ENCODE data around the gene AK8. TPM values are rescaled to one million over a fixed set of nuclear protein-coding genes. Genes with fewer than 3 reads are reported as not detected.

The AK8 gene
- total and polyA plus RNA-seq, 2 of the 4 experiments (the other 2 are of a cell fraction): under 0.01 to 0.09 TPM

DNA sequence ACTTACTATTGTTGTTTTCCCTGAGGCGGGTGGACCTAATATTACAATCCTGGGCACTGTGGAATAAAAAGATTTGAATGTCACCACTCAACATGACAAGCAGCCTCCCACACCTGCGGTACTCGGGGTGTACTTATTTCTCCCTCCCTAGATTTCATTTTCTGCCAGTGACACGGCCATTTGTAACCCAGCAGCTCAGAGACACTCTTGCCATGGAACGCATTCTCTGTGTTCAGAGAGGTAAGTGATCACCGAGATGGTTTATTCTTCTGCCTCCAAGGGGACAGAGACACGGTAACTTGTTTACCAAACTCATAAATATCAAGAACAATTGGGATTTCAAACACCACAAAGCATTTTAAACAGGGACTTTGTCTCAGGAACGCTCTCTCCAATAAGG, 11.2 kb downstream of the AK8 start:
- H3K27me3 ChIP-seq (ENCODE audit: control insufficient read depth, insufficient read depth, low read length): peaks cover 39% of the 10 kb centered on the region
- no peak overlapping the region for H2AK5ac ChIP-seq (ENCODE audit: low read depth, low read length)
- dilution Hi-C loops (cut with HindIII; ENCODE audit: low sequenced_read_pairs, unreplicated experiment): no loop called here
- POLR2A ChIA-PET (ENCODE audit: unreplicated experiment): no interaction called here
- H3K27ac ChIP-seq (ENCODE audit: insufficient read depth, low read length): no peak overlapping the region
- no peak overlapping the region for H4K91ac ChIP-seq (ENCODE audit: insufficient read depth, low read depth, low read length)
- no peak overlapping the region for H3K56ac ChIP-seq (ENCODE audit: extremely low read depth, insufficient read depth, low read length)
- H3K4me3 ChIP-seq (ENCODE audit: insufficient read depth, low read depth, low read length): no peak overlapping the region
- no peak overlapping the region for H2BK120ac ChIP-seq (ENCODE audit: low read depth, low read length)
- no peak overlapping the region for H2BK20ac ChIP-seq (ENCODE audit: low read depth, low read length)
- no peak overlapping the region for H2AK9ac ChIP-seq (replicated peaks; ENCODE audit: low read depth, low read length, poor library complexity)
- no peak overlapping the region for H3K14ac ChIP-seq (replicated peaks; ENCODE audit: low read depth, low read length)
- ATAC-seq (ENCODE audit: low read depth) (no peak), DNase-seq (no peak)
- H2BK5ac ChIP-seq (ENCODE audit: low read depth, low read length, poor library complexity, severe bottlenecking): no peak overlapping the region
- H4K8ac ChIP-seq (ENCODE audit: low read depth in 2 of 2, low read length in 2 of 2): no peak overlapping the region
- in situ Hi-C loops (cut with MboI; ENCODE audit: low sequenced_read_pairs): no loop called here
- H3K9ac ChIP-seq (ENCODE audit: low read depth, low read length): no peak overlapping the region
- H2AFZ ChIP-seq (replicated peaks; ENCODE audit: low read length, poor library complexity): no peak overlapping the region
- no peak overlapping the region for H3K4ac ChIP-seq (ENCODE audit: low read depth, low read length)
- no peak overlapping the region for H4K5ac ChIP-seq (ENCODE audit: low read depth, low read length)
- H3K79me1 ChIP-seq (ENCODE audit: low read depth in 1 of 2, low read length in 2 of 2): no peaks in the 10 kb centered on the region
- BruUV-seq (replicated peaks): no TSS peak
- H2BK15ac ChIP-seq (ENCODE audit: low read depth, low read length): no peak overlapping the region
- TF ChIP-seq RCOR1 (IDR thresholded peaks at IDR 0.05; ENCODE audit: insufficient replicate concordance, low read length) (no peak), NFE2L2 (IDR thresholded peaks at IDR 0.05; ENCODE audit: low read depth, low read length) (no peak), MXI1 (IDR thresholded peaks at IDR 0.05; ENCODE audit: borderline replicate concordance, low read depth, low read length) (no peak), CEBPB (IDR thresholded peaks at IDR 0.05; ENCODE audit: low read depth, low read length) (no peak), MAZ (IDR thresholded peaks at IDR 0.05; ENCODE audit: borderline replicate concordance, low read depth, low read length) (no peak), POLR2A (IDR thresholded peaks at IDR 0.05; ENCODE audit: low read depth, low read length) (no peak), CTCF (conservative IDR thresholded peaks at IDR 0.05; ENCODE audit: low read depth, low read length) (no peak), SMC3 (IDR thresholded peaks at IDR 0.05; ENCODE audit: low read depth, low read length) (no peak), RAD21 (IDR thresholded peaks at IDR 0.05; ENCODE audit: low read length) (no peak), MAFK (IDR thresholded peaks at IDR 0.05; ENCODE audit: low read depth, low read length) (no peak), RFX5 (IDR thresholded peaks at IDR 0.05; ENCODE audit: low read depth, low read length) (no peak), FOS (IDR thresholded peaks at IDR 0.05; ENCODE audit: low read depth, low read length) (no peak), BHLHE40 (IDR thresholded peaks at IDR 0.05; ENCODE audit: low read depth, low read length) (no peak), CHD1 (IDR thresholded peaks at IDR 0.05; ENCODE audit: low read depth, low read length) (no peak)
- TF ChIP-seq, protein P1, sequence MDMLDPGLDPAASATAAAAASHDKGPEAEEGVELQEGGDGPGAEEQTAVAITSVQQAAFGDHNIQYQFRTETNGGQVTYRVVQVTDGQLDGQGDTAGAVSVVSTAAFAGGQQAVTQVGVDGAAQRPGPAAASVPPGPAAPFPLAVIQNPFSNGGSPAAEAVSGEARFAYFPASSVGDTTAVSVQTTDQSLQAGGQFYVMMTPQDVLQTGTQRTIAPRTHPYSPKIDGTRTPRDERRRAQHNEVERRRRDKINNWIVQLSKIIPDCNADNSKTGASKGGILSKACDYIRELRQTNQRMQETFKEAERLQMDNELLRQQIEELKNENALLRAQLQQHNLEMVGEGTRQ (IDR thresholded peaks at IDR 0.05; ENCODE audit: low read depth, low read length): no peak
- TF ChIP-seq, protein P2, sequence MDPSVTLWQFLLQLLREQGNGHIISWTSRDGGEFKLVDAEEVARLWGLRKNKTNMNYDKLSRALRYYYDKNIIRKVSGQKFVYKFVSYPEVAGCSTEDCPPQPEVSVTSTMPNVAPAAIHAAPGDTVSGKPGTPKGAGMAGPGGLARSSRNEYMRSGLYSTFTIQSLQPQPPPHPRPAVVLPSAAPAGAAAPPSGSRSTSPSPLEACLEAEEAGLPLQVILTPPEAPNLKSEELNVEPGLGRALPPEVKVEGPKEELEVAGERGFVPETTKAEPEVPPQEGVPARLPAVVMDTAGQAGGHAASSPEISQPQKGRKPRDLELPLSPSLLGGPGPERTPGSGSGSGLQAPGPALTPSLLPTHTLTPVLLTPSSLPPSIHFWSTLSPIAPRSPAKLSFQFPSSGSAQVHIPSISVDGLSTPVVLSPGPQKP (IDR thresholded peaks at IDR 0.05; ENCODE audit: borderline replicate concordance, low read depth, low read length): no peak
- no peaks in the 10 kb centered on the region for H3K36me3 ChIP-seq (ENCODE audit: control insufficient read depth, insufficient read depth, low read length)
- H4K20me1 ChIP-seq (ENCODE audit: insufficient read depth, low read length): no peaks in the 10 kb centered on the region
- H3K4me2 ChIP-seq (ENCODE audit: low read depth, low read length): no peak overlapping the region
- H3K4me1 ChIP-seq (ENCODE audit: control insufficient read depth, insufficient read depth, low read length): no peaks in the 10 kb centered on the region
- CTCF ChIA-PET: no interaction called here
- no peaks in the 10 kb centered on the region for H3K9me3 ChIP-seq (ENCODE audit: control insufficient read depth, insufficient read depth, low read length)
- H3K18ac ChIP-seq (ENCODE audit: low read depth, low read length): no peak overlapping the region
- no peak overlapping the region for H3K23ac ChIP-seq (ENCODE audit: low read depth, low read length)
- no CpG with 5 or more reads among the region's 8 CpGs for WGBS, 2 experiments (ENCODE audit: extremely low coverage in 2 of 2, insufficient read length in 1 of 2)
- intact Hi-C loops (cut with micrococcal nuclease): no loop called here
- no peaks in the 10 kb centered on the region for H3K9me1 ChIP-seq (ENCODE audit: insufficient read depth, low read length)

All from IMR-90 (cell line).